GM06990 (cell line): ENCODE data around the gene ZNF593OS.

ENCODE experiments used
- DNase-seq: peaks from one replicate; pipeline ENCODE4 v3.0.0-alpha.2; 2011; ENCODE audit not compliant: insufficient read length; ENCODE audit errors: extremely low read depth
- H3K27me3 ChIP-seq: replicated peaks from 2 replicates; pipeline ENCODE4 v1.6.0; 2011; ENCODE audit warnings: low read length; ENCODE audit not compliant: control insufficient read depth, insufficient read depth
- H3K36me3 ChIP-seq: 2 replicates; pipeline ENCODE4 v1.5.1; 2011; ENCODE audit warnings: low read length; ENCODE audit not compliant: control insufficient read depth, insufficient read depth
- H3K4me3 ChIP-seq: replicated peaks from 2 replicates; pipeline ENCODE4 v1.5.1; 2011; ENCODE audit warnings: low read depth, mild to moderate bottlenecking, control low read depth, low read length
- CTCF ChIP-seq: IDR thresholded peaks from 2 replicates; pipeline ENCODE4 v1.5.1; 2011; ENCODE audit warnings: low read length, control low read depth, mild to moderate bottlenecking, inconsistent platforms; ENCODE audit not compliant: insufficient read depth, poor library complexity, severe bottlenecking

ZNF593OS gene

GRCh38 chr1:26155370-26156284, 16.0 kb downstream of the ZNF593OS start:
- H3K36me3 ChIP-seq, result no peaks in the 10 kb centered on the region
- H3K27me3 ChIP-seq, result peaks cover 9% of the 10 kb centered on the region
- TF ChIP-seq CTCF, result no peak
- no peak overlapping the region for H3K4me3 ChIP-seq
- DNase-seq, result no peak

GRCh38 chr1:26154750-26155149, 16.9 kb downstream of the ZNF593OS start:
- Histone ChIP-seq H3K36me3 (no peaks in the 10 kb centered on the region), H3K4me3 (no peak overlapping the region), H3K27me3 (peaks cover 9% of the 10 kb centered on the region)
- no peak for DNase-seq
- no peak for TF ChIP-seq CTCF

- Histone ChIP-seq H3K36me3 (no peaks in the 10 kb centered on the region), H3K27me3 (peaks cover 9% of the 10 kb centered on the region), H3K4me3 (no peak overlapping the region)
- TF ChIP-seq CTCF, result no peak
- no peak for DNase-seq
Measured at GRCh38 chr1:26153966-26154532, 17.6 kb downstream of the ZNF593OS start.

GRCh38 chr1:26148887-26149286, 22.7 kb downstream of the ZNF593OS start:
- no peak for TF ChIP-seq CTCF
- no peak for DNase-seq
- Histone ChIP-seq H3K36me3 (no peaks in the 10 kb centered on the region), H3K4me3 (no peak overlapping the region), H3K27me3 (peaks cover 3% of the 10 kb centered on the region; the same call in 1 of the 2 replicates)

- TF ChIP-seq CTCF, result no peak
- no peak for DNase-seq
- Histone ChIP-seq H3K27me3 (no peaks in the 10 kb centered on the region; the same call in 1 of the 2 replicates), H3K36me3 (no peaks in the 10 kb centered on the region), H3K4me3 (no peak overlapping the region)
Measured at GRCh38 chr1:26145960-26146294, 25.7 kb downstream of the ZNF593OS start.
